ENCODE results near the gene SGPL1.

Gene SGPL1

GRCh38 chr10:70820976-70821750 is 5.4 kb downstream of the SGPL1 start:
- H3K4me1 ChIP-seq (ENCODE audit: insufficient read depth, low read length), result no peaks in the 10 kb centered on the region
- no peaks in the 10 kb centered on the region for H3K9me3 ChIP-seq (ENCODE audit: insufficient read depth, low read depth, low read length)
- H3K36me3 ChIP-seq (ENCODE audit: insufficient read depth, low read depth, low read length), result peaks cover 65% of the 10 kb centered on the region
- H3K27ac ChIP-seq (ENCODE audit: low read length), result no peak overlapping the region
- no peak overlapping the region for H3K4me3 ChIP-seq (ENCODE audit: low read length)
- H3K9ac ChIP-seq (ENCODE audit: low read depth, low read length), result no peak overlapping the region
- H3K27me3 ChIP-seq (ENCODE audit: insufficient read depth, low read length), result no peaks in the 10 kb centered on the region

- H3K27me3 ChIP-seq (ENCODE audit: insufficient read depth, low read length), result no peaks in the 10 kb centered on the region
- H3K4me3 ChIP-seq (ENCODE audit: low read length), result no peak overlapping the region
- H3K9ac ChIP-seq (ENCODE audit: low read depth, low read length), result no peak overlapping the region
- H3K4me1 ChIP-seq (ENCODE audit: insufficient read depth, low read length), result no peaks in the 10 kb centered on the region
- peaks cover 75% of the 10 kb centered on the region for H3K36me3 ChIP-seq (ENCODE audit: insufficient read depth, low read depth, low read length)
- no peaks in the 10 kb centered on the region for H3K9me3 ChIP-seq (ENCODE audit: insufficient read depth, low read depth, low read length)
- no peak overlapping the region for H3K27ac ChIP-seq (ENCODE audit: low read length)
These were observed 6.5 kb downstream of the SGPL1 start for GRCh38 chr10:70822076-70822820.

GRCh38 chr10:70827086-70827757 is 11.5 kb downstream of the SGPL1 start:
- H3K9ac ChIP-seq (ENCODE audit: low read depth, low read length), result no peak overlapping the region
- no peaks in the 10 kb centered on the region for H3K27me3 ChIP-seq (ENCODE audit: insufficient read depth, low read length)
- H3K27ac ChIP-seq (ENCODE audit: low read length), result no peak overlapping the region
- H3K4me3 ChIP-seq (ENCODE audit: low read length), result no peak overlapping the region
- no peaks in the 10 kb centered on the region for H3K4me1 ChIP-seq (ENCODE audit: insufficient read depth, low read length)
- H3K36me3 ChIP-seq (ENCODE audit: insufficient read depth, low read depth, low read length), result peaks cover 56% of the 10 kb centered on the region
- no peaks in the 10 kb centered on the region for H3K9me3 ChIP-seq (ENCODE audit: insufficient read depth, low read depth, low read length)

- Histone ChIP-seq H3K9ac (ENCODE audit: low read depth, low read length) (no peak overlapping the region), H3K4me1 (ENCODE audit: insufficient read depth, low read length) (no peaks in the 10 kb centered on the region), H3K36me3 (ENCODE audit: insufficient read depth, low read depth, low read length) (peaks cover 51% of the 10 kb centered on the region), H3K9me3 (ENCODE audit: insufficient read depth, low read depth, low read length) (no peaks in the 10 kb centered on the region), H3K27me3 (ENCODE audit: insufficient read depth, low read length) (no peaks in the 10 kb centered on the region), H3K27ac (ENCODE audit: low read length) (no peak overlapping the region), H3K4me3 (ENCODE audit: low read length) (no peak overlapping the region)
These were observed 13.2 kb downstream of the SGPL1 start for GRCh38 chr10:70828923-70829322.

- H3K4me3 ChIP-seq (ENCODE audit: low read length), result no peak overlapping the region
- H3K4me1 ChIP-seq (ENCODE audit: insufficient read depth, low read length), result no peaks in the 10 kb centered on the region
- no peaks in the 10 kb centered on the region for H3K9me3 ChIP-seq (ENCODE audit: insufficient read depth, low read depth, low read length)
- peaks cover 56% of the 10 kb centered on the region for H3K36me3 ChIP-seq (ENCODE audit: insufficient read depth, low read depth, low read length)
- H3K27me3 ChIP-seq (ENCODE audit: insufficient read depth, low read length), result no peaks in the 10 kb centered on the region
- H3K27ac ChIP-seq (ENCODE audit: low read length), result no peak overlapping the region
- H3K9ac ChIP-seq (ENCODE audit: low read depth, low read length), result no peak overlapping the region
These were observed 13.8 kb downstream of the SGPL1 start for GRCh38 chr10:70829543-70829942.

GRCh38 chr10:70830164-70830563 is 14.4 kb downstream of the SGPL1 start:
- H3K9ac ChIP-seq (ENCODE audit: low read depth, low read length), result no peak overlapping the region
- peaks cover 55% of the 10 kb centered on the region for H3K36me3 ChIP-seq (ENCODE audit: insufficient read depth, low read depth, low read length)
- H3K27me3 ChIP-seq (ENCODE audit: insufficient read depth, low read length), result no peaks in the 10 kb centered on the region
- no peak overlapping the region for H3K4me3 ChIP-seq (ENCODE audit: low read length)
- no peak overlapping the region for H3K27ac ChIP-seq (ENCODE audit: low read length)
- H3K9me3 ChIP-seq (ENCODE audit: insufficient read depth, low read depth, low read length), result no peaks in the 10 kb centered on the region
- no peaks in the 10 kb centered on the region for H3K4me1 ChIP-seq (ENCODE audit: insufficient read depth, low read length)

- H3K27ac ChIP-seq (ENCODE audit: low read length), result no peak overlapping the region
- H3K36me3 ChIP-seq (ENCODE audit: insufficient read depth, low read depth, low read length), result peaks cover 38% of the 10 kb centered on the region
- no peak overlapping the region for H3K4me3 ChIP-seq (ENCODE audit: low read length)
- no peak overlapping the region for H3K9ac ChIP-seq (ENCODE audit: low read depth, low read length)
- no peaks in the 10 kb centered on the region for H3K4me1 ChIP-seq (ENCODE audit: insufficient read depth, low read length)
- H3K27me3 ChIP-seq (ENCODE audit: insufficient read depth, low read length), result no peaks in the 10 kb centered on the region
- no peaks in the 10 kb centered on the region for H3K9me3 ChIP-seq (ENCODE audit: insufficient read depth, low read depth, low read length)
These were observed 16.5 kb downstream of the SGPL1 start for GRCh38 chr10:70832221-70832620.

GRCh38 chr10:70832852-70833528 is 17.2 kb downstream of the SGPL1 start:
- Histone ChIP-seq H3K4me3 (ENCODE audit: low read length) (no peak overlapping the region), H3K9ac (ENCODE audit: low read depth, low read length) (no peak overlapping the region), H3K4me1 (ENCODE audit: insufficient read depth, low read length) (no peaks in the 10 kb centered on the region), H3K27me3 (ENCODE audit: insufficient read depth, low read length) (no peaks in the 10 kb centered on the region), H3K9me3 (ENCODE audit: insufficient read depth, low read depth, low read length) (no peaks in the 10 kb centered on the region), H3K27ac (ENCODE audit: low read length) (no peak overlapping the region), H3K36me3 (ENCODE audit: insufficient read depth, low read depth, low read length) (peaks cover 36% of the 10 kb centered on the region)

- no peaks in the 10 kb centered on the region for H3K9me3 ChIP-seq (ENCODE audit: insufficient read depth, low read depth, low read length)
- peaks cover 32% of the 10 kb centered on the region for H3K36me3 ChIP-seq (ENCODE audit: insufficient read depth, low read depth, low read length)
- no peaks in the 10 kb centered on the region for H3K4me1 ChIP-seq (ENCODE audit: insufficient read depth, low read length)
- H3K4me3 ChIP-seq (ENCODE audit: low read length), result no peak overlapping the region
- H3K27me3 ChIP-seq (ENCODE audit: insufficient read depth, low read length), result no peaks in the 10 kb centered on the region
- no peak overlapping the region for H3K27ac ChIP-seq (ENCODE audit: low read length)
- no peak overlapping the region for H3K9ac ChIP-seq (ENCODE audit: low read depth, low read length)
These were observed 17.9 kb downstream of the SGPL1 start for GRCh38 chr10:70833601-70834000.

- no peaks in the 10 kb centered on the region for H3K9me3 ChIP-seq (ENCODE audit: insufficient read depth, low read depth, low read length)
- no peak overlapping the region for H3K9ac ChIP-seq (ENCODE audit: low read depth, low read length)
- H3K4me3 ChIP-seq (ENCODE audit: low read length), result no peak overlapping the region
- no peak overlapping the region for H3K27ac ChIP-seq (ENCODE audit: low read length)
- peaks cover 28% of the 10 kb centered on the region for H3K36me3 ChIP-seq (ENCODE audit: insufficient read depth, low read depth, low read length)
- H3K4me1 ChIP-seq (ENCODE audit: insufficient read depth, low read length), result no peaks in the 10 kb centered on the region
- no peaks in the 10 kb centered on the region for H3K27me3 ChIP-seq (ENCODE audit: insufficient read depth, low read length)
These were observed 18.3 kb downstream of the SGPL1 start for GRCh38 chr10:70834021-70834420.

- Histone ChIP-seq H3K27ac (ENCODE audit: low read length) (no peak overlapping the region), H3K4me1 (ENCODE audit: insufficient read depth, low read length) (no peaks in the 10 kb centered on the region), H3K9ac (ENCODE audit: low read depth, low read length) (no peak overlapping the region), H3K4me3 (ENCODE audit: low read length) (no peak overlapping the region), H3K9me3 (ENCODE audit: insufficient read depth, low read depth, low read length) (no peaks in the 10 kb centered on the region), H3K36me3 (ENCODE audit: insufficient read depth, low read depth, low read length) (peaks cover 26% of the 10 kb centered on the region), H3K27me3 (ENCODE audit: insufficient read depth, low read length) (no peaks in the 10 kb centered on the region)
These were observed 18.8 kb downstream of the SGPL1 start for GRCh38 chr10:70834441-70835151.
